Measurements from ENCODE around the gene SLC14A1. TPM values are rescaled to one million over a fixed set of nuclear protein-coding genes. Genes with fewer than 3 reads are reported as not detected.

The SLC14A1 gene
- total and polyA plus RNA-seq, 2 donors from 2014 or later, result 8.5 to 15.3 TPM

DNA sequence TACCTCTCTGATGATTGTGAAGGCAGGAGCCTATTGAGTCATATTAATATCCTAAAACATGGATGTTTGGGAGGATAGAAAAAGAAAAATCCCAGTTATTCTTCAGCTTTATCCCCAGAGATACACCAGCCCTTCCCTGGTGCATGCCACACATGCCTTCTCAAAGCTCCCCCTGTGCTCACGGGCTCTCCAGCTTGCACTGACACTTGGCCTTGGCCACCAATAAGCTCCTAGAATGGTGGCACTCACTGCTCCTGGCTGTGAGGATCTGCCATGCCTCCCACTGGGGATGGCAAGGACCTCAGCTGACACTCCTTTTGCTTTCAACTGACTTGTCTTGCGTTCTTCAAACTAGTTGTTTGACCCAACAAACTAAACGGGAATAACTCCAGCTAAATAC, 15.9 kb downstream of the SLC14A1 start:
- DNase-seq (no peak), FAIRE-seq (no peak)
- no peak overlapping the region for H3K9ac ChIP-seq (ENCODE audit: low read length in 3 of 3)
- intact Hi-C loops (cut with DNase I), result no loop called here
- H3K4me1 ChIP-seq (ENCODE audit: control insufficient read depth in 2 of 3, insufficient read depth in 2 of 3, low read depth in 1 of 3, low read length in 3 of 3), result no peaks in the 10 kb centered on the region
- no peaks in the 10 kb centered on the region for H3K9me3 ChIP-seq (ENCODE audit: control insufficient read depth in 2 of 3, insufficient read depth in 1 of 3, low read length in 3 of 3)
- no peaks in the 10 kb centered on the region for H3K27me3 ChIP-seq (ENCODE audit: control insufficient read depth, insufficient read depth, low read length)
- H3K36me3 ChIP-seq (ENCODE audit: control insufficient read depth in 2 of 3, insufficient read depth in 3 of 3, low read length in 3 of 3), result no peaks in the 10 kb centered on the region
- H3K27ac ChIP-seq (ENCODE audit: low read depth in 2 of 2, low read length in 2 of 2), result no peak overlapping the region
- no peak overlapping the region for H3K4me3 ChIP-seq (ENCODE audit: low read length in 3 of 3)
- TF ChIP-seq, protein P1, sequence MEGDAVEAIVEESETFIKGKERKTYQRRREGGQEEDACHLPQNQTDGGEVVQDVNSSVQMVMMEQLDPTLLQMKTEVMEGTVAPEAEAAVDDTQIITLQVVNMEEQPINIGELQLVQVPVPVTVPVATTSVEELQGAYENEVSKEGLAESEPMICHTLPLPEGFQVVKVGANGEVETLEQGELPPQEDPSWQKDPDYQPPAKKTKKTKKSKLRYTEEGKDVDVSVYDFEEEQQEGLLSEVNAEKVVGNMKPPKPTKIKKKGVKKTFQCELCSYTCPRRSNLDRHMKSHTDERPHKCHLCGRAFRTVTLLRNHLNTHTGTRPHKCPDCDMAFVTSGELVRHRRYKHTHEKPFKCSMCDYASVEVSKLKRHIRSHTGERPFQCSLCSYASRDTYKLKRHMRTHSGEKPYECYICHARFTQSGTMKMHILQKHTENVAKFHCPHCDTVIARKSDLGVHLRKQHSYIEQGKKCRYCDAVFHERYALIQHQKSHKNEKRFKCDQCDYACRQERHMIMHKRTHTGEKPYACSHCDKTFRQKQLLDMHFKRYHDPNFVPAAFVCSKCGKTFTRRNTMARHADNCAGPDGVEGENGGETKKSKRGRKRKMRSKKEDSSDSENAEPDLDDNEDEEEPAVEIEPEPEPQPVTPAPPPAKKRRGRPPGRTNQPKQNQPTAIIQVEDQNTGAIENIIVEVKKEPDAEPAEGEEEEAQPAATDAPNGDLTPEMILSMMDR (IDR thresholded peaks at IDR 0.05; ENCODE audit: borderline replicate concordance, extremely low read depth, insufficient read depth), result no peak

DNA sequence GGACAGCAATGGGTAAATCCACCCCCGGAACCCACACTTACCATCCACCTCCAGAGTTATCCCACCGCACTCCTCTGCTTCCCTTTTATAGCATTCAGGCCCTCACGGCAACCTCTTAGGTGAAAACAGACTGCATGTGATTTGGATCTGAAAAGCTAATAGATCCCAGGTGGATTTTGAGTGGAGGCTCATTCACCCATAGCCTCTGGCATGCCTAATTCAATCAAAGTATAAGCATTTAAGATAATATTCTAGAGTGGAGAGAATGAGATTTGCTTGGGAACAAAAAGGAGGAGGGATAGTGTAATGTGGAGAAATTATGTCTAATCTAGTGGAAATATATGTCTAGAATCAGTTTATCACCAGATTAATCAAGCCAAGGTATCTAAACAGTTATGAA, 17.1 kb downstream of the SLC14A1 start:
- H3K36me3 ChIP-seq (ENCODE audit: control insufficient read depth in 2 of 3, insufficient read depth in 3 of 3, low read length in 3 of 3), result no peaks in the 10 kb centered on the region
- H3K27me3 ChIP-seq (ENCODE audit: control insufficient read depth, insufficient read depth, low read length), result no peaks in the 10 kb centered on the region
- DNase-seq (no peak), FAIRE-seq (no peak)
- no peak overlapping the region for H3K4me3 ChIP-seq (ENCODE audit: low read length in 3 of 3)
- no peak overlapping the region for H3K27ac ChIP-seq (ENCODE audit: low read depth in 2 of 2, low read length in 2 of 2)
- H3K9ac ChIP-seq (ENCODE audit: low read length in 3 of 3), result no peak overlapping the region
- peaks cover 0 to 1% (median 0%) of the 10 kb centered on the region in 3 donors for H3K4me1 ChIP-seq (ENCODE audit: control insufficient read depth in 2 of 3, insufficient read depth in 2 of 3, low read depth in 1 of 3, low read length in 3 of 3)
- TF ChIP-seq, protein P1 (IDR thresholded peaks at IDR 0.05; ENCODE audit: borderline replicate concordance, extremely low read depth, insufficient read depth), result no peak
- no peaks in the 10 kb centered on the region for H3K9me3 ChIP-seq (ENCODE audit: control insufficient read depth in 2 of 3, insufficient read depth in 1 of 3, low read length in 3 of 3)
- intact Hi-C loops (cut with DNase I), result no loop called here

DNA sequence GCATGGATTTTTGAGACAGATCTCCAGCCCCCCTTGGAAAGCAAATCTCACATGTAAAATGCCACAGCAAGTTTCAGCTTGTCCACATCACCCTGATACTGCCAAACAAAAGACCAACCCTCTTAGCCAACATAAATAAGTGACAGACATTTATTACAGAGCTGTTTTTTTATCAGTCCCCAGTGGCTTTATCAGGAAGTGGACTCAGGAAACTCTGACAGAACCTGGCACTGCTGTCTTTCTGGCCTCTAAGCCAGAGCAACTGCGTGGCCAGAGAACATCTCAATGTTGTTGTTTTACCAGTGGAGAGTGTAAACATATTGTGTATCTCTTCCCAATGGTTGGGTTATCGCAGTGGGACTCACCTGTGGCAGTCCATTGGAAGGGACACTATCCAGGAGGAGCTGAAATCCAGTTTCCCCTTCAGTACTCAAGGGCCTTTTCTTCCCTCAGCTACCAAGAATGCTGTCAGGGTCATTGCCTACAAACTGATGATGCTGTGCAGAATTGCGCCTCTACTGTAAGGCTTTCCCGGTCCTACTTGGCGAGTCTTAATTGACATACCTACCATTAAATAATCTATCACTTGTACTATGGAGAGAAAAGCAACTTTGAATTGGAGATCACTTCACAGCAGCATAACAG, 22.0 kb downstream of the SLC14A1 start:
- Histone ChIP-seq H3K4me3 (ENCODE audit: low read length in 3 of 3) (no peak overlapping the region), H3K4me1 (ENCODE audit: control insufficient read depth in 2 of 3, insufficient read depth in 2 of 3, low read depth in 1 of 3, low read length in 3 of 3) (peaks cover 0 to 2% (median 0%) of the 10 kb centered on the region in 3 donors), H3K9me3 (ENCODE audit: control insufficient read depth in 2 of 3, insufficient read depth in 1 of 3, low read length in 3 of 3) (no peaks in the 10 kb centered on the region), H3K36me3 (ENCODE audit: control insufficient read depth in 2 of 3, insufficient read depth in 3 of 3, low read length in 3 of 3) (no peaks in the 10 kb centered on the region), H3K27ac (ENCODE audit: low read depth in 2 of 2, low read length in 2 of 2) (no peak overlapping the region), H3K27me3 (ENCODE audit: control insufficient read depth, insufficient read depth, low read length) (no peaks in the 10 kb centered on the region), H3K9ac (ENCODE audit: low read length in 3 of 3) (no peak overlapping the region)
- TF ChIP-seq, protein P1 (IDR thresholded peaks at IDR 0.05; ENCODE audit: borderline replicate concordance, extremely low read depth, insufficient read depth), result no peak
- intact Hi-C loops (cut with DNase I), result no loop called here
- DNase-seq (peak in 1 of 5 donors; percentile 27), FAIRE-seq (no peak)

DNA sequence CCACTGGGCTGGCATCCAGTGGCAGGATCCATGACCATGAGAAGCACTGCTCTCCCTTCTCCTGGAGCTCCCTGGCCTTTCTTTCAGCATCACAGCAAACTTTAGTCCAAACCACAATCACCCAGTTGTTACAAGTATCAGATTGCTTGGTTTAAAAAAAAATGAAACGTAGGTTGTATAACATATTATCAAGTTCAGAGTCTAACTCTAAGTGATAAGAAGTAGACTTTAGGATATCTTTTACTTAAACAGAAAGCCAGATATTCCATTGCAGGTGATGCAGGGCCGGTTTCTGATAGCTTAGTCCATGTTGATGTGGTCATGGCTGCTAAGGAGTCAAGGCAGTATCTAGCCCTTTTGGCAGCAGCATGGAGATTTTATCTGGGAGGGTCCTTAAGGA, 24.5 kb downstream of the SLC14A1 start:
- peaks cover 0 to 2% (median 0%) of the 10 kb centered on the region in 3 donors for H3K4me1 ChIP-seq (ENCODE audit: control insufficient read depth in 2 of 3, insufficient read depth in 2 of 3, low read depth in 1 of 3, low read length in 3 of 3)
- TF ChIP-seq, protein P1 (IDR thresholded peaks at IDR 0.05; ENCODE audit: borderline replicate concordance, extremely low read depth, insufficient read depth), result no peak
- no peak for FAIRE-seq

More for the DNA sequence above, 24.5 kb downstream of the SLC14A1 start:
- no peak for DNase-seq
- Histone ChIP-seq H3K27me3 (ENCODE audit: control insufficient read depth, insufficient read depth, low read length) (no peaks in the 10 kb centered on the region), H3K4me3 (ENCODE audit: low read length in 3 of 3) (no peak overlapping the region), H3K36me3 (ENCODE audit: control insufficient read depth in 2 of 3, insufficient read depth in 3 of 3, low read length in 3 of 3) (no peaks in the 10 kb centered on the region), H3K9me3 (ENCODE audit: control insufficient read depth in 2 of 3, insufficient read depth in 1 of 3, low read length in 3 of 3) (no peaks in the 10 kb centered on the region), H3K9ac (ENCODE audit: low read length in 3 of 3) (no peak overlapping the region), H3K27ac (ENCODE audit: low read depth in 2 of 2, low read length in 2 of 2) (no peak overlapping the region)
- intact Hi-C loops (cut with DNase I), result no loop called here
